HG02763 (cell line): Measurements from ENCODE around the gene SEPTIN11.

Experiments used
- ATAC-seq: cut with Tn5 transposase; IDR thresholded peaks from one replicate; pipeline ENCODE4 v1.9.1; 2021; ENCODE audit warnings: mild to moderate bottlenecking, moderate library complexity; ENCODE audit not compliant: unreplicated experiment

Gene SEPTIN11

GRCh38 chr4:76977736-76978350 is 28.3 kb downstream of the SEPTIN11 start:
- ATAC-seq: no peak

- no peak for ATAC-seq
Observed at GRCh38 chr4:76979236-76979635, 29.7 kb downstream of the SEPTIN11 start.

DNA sequence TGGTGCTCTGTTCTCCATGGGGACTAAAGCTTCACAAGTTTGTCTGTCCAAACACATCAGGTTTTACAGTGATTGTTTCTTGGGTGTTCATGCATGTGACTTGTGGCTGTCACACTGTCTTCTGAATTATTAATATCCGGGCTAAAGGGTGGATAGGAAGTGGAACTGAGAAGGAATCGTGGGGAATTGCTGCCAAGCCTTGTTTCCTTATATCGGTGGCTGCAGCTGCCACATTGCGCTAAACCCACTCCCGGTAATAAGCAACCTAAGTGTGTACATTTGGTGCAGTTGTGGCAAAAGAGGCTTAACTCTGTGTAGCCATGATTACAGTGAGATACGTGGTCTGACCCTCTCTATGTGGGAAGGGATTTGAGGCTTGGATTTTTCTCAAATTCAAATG is 30.7 kb downstream of the SEPTIN11 start:
- ATAC-seq: no peak

- ATAC-seq: no peak
Observed at GRCh38 chr4:76981644-76982043, 32.1 kb downstream of the SEPTIN11 start.

DNA sequence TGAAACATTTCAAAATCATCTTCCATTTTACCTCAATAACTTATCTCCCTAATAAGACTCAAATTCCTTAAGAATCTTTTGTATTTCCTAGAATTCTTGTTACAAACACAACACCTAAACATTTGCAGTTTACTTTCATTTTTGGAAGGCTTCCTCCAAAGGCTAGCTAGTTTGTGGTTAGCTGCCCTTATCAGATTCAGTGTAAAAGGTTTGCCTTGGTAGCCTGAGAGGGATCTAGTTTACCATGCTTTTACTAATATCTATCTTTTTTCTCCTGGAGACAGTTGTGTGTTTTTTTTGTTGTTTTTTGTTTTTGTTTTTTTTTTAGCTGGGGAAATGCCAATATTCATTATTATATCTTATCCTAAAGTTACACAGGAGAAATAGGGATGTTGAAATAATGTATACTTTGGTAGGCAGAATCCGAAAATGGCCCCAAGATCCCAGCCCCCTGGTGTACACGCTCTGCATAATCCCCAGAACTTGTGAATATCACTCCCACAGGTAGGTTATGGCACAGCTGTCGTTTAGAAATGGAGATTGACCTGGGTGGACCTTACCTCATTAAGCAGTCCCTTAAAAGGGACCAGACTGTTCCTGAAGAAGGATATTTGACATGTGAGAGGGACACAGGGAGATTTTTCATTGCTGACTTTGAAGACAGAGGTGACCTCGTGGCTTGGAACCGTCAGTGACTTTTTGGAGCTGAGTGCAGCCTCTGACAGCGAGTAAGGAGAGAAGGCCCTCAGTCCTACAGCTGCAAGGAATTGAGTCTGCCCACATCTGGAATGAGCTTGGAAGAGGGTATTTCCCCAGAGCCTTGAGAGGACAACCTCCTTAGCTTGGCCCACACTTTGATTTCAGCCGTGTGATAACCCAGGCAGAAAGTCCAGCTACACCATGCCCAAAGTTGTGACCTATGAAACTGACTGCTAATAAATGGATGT is 33.4 kb downstream of the SEPTIN11 start:
- no peak for ATAC-seq

- ATAC-seq: peak; percentile 50
Observed at GRCh38 chr4:76984127-76984526, 34.6 kb downstream of the SEPTIN11 start.

DNA sequence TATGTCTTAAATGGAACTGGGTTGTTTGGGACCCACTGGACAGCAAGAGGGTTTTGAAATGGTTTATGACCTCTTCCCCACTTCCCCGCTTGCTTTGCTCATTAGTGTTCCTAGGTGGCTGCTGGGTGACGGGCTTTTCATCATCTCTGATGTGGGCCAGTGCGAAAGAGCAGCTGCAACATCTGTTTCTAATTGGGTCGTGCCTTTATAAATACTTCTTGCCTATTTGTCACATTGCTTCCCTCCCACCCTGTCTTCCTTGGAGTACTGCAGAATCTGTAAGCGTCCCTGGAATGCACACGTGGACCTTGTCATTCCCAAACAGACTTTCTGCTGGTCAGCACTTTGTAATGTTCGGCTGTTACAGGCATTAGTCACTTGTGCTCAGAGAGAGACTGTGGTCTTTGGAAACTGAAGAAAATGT is 35.2 kb downstream of the SEPTIN11 start:
- ATAC-seq: no peak

GRCh38 chr4:76987153-76987591 is 37.6 kb downstream of the SEPTIN11 start:
- no peak for ATAC-seq

DNA sequence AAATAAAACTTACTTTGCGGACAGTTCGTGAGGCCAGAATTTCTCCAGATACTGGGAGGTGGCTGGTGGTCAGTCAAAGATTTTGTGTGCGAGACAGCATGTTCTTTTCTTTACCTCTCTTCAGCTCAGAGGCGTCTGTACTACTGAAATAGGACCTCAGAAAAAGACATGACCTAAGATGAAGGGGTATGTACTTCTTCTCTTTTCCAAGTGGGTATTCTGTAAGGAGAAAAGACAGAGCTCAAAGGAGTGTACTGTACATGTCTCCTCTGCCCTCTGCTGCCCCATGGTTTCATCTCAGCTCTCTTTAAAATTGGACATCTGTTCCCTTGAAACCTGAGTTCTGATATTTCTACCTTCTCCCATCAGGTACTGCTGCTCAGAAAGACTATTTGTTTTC is 38.1 kb downstream of the SEPTIN11 start:
- no peak for ATAC-seq

DNA sequence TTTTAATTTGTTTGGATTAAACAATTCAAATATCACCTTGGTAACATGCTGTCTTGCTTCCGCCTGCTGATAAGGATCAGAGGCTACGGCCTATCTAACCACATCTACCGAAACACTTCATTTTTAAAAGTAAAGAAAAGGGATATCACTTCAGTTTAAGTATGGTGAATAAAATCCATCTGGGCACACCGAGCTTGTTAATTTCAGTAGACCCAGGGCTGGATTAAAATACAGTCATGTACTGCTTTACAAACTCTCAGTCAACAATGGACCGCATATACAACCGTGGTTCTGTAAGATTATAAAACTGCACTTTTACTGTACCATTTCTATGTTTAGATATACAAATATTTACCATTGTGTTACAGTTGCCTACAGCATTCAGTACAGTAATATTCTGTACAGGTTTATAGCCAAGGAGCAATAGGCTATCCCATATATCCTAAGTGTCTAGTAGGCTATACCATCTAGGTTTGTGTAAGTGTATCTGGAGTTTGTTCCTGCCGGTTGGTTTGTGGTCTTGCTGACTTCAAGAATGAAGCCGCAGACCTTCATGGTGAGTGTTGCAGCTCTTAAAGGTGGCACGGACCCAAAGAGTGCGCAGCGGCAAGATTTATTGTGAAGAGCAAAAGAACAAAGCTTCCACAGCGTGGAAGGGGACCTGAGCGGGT is 40.0 kb downstream of the SEPTIN11 start:
- ATAC-seq: no peak

DNA sequence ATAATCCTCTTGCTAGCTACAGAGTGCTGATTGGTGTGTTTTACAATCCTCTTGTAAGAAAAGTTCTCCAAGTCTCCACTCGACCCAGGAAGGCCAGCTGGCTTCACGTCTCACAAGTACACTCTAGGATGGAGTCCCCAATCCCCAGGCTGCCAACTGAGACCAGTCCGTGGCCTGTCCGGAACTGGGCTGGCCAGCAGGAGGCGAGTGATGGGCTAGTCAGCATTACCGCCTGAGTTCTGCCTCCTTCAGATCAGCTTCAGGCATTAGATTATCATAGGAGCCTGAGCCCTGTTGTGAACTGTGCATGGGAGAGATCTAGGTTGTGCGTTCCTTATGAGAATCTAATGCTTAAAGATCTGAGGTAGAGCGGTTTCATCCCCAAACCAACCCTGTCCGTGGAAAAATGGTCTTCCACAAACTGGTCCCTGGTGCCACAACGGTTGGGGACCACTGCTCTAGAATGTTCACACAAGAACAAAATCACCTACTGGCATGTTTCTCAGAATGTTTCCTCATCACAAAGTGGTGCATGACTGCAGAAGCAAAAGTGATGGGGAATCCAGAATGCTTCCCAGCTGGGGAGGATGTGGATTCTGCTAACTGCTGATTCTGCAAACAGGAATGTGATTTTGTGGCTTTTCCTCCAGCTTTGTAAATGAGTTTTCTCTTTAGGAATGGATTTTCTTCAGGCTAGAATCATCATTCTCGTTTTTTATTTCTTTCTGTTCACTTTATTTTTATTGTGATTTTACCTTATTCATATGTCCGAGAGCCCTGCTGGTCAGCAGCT is 40.9 kb downstream of the SEPTIN11 start:
- no peak for ATAC-seq

DNA sequence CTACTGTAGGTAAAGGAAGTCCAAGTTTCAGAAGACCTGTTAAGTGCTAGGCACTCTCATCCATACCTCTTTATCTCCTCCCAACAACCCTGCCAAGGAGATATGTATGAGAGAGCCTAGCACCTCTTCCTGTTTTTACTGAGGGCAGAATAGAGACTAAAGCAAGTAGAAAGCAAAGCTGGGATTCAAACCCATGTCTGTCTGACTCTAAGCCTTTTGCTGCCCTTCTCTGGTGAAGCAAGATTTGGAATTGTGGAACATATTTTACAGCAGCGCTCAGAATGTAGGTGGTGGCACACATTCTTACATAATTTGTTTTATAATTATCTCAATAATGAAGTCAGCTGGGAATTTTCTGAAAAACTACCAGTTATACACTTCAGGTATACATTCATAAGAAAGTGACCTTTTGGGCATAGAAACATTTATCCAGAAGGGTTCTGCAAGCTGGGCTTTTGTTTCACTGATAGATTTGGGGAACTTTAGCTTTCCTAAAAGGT is 41.7 kb downstream of the SEPTIN11 start:
- no peak for ATAC-seq

- ATAC-seq: peak; percentile 83
Observed at GRCh38 chr4:76993787-76994641, 44.5 kb downstream of the SEPTIN11 start.

DNA sequence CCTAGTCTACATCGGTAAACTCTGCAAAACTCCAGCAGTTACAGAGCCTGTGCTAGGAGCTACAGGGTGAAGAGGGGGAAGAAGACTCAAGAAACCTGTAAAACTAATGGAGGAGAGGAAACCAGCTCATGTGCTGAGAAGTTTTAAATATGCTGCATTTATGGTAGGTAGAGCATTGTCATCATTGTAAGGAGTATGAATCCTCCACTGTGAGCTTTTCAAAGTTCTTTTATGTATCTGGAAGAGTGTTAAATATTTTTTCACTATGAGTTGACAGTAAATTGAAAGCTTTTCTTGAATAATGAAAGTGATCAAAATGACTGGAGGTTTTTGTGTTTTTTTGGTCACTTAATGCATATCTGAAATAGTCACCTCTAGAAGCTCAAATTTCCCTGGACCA is 46.2 kb downstream of the SEPTIN11 start:
- ATAC-seq: no peak

- ATAC-seq: no peak
Observed at GRCh38 chr4:76996445-76996844, 46.9 kb downstream of the SEPTIN11 start.

DNA sequence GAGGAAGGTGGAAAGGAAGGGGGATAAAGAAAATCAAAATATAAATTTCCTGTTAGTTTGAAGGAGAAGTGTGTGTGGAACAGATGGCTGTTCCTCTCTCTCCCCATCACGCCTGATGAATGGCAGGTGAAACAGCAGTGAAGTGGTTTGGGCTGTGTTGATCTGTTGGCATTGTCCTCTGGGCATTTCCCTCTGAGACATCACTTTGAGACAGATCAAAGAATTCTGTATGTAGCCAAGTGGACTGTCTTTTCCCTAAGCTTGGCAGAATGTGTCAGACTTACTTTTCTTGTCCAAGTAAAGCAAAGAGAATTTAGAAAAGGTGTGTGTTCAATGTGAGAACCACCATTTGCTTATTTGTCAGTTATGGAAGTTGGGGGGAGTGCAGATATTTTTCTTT is 47.5 kb downstream of the SEPTIN11 start:
- ATAC-seq: no peak

DNA sequence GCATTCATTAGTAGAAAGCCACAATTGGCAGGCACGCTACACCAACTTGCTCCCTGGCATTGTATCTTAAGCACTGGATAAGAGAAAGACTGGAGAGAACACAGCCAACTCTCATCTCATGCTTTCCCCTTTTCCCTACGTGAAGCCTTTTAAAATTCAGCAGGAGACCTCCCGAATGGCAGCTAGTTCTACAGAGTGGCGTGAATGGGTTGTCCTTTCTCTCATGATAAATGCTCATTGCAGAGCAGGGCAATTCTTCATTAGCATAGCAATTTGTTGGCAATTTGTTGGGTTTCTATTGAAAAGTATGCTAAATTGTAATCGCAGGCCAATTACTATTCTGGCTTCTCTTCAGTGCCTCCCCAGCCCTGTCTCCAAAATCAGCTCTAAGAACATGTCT is 48.0 kb downstream of the SEPTIN11 start:
- ATAC-seq: no peak

GRCh38 chr4:76998251-76998901 is 48.8 kb downstream of the SEPTIN11 start:
- no peak for ATAC-seq
